Measurements from ENCODE around the gene OSBPL2.

DNA sequence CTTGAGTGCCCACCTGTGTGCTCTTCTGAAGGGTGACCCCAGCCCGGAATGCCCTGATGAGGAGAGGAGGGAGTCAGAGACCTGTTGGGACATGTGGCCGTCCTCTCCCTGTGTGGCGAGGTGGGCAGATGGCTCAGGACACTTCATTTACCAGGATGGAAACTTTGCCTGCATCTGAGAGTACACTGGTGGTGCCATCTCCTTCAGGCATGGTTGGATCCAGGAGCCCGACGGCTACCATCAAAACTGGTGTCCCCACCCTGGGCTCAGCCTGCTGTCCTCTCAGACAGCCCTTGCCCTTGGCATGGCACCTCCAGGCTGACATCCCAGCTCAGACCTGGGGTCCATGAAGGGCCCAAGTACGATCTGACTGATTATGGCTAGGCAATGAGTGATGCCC is 7.0 kb upstream of the OSBPL2 start:
- TF ChIP-seq NR3C1 (CRISPR knock-in tag; conservative IDR thresholded peaks at IDR 0.05; ENCODE audit: low read depth) (no peak), TEAD1 (CRISPR knock-in tag; IDR thresholded peaks at IDR 0.05) (no peak), CREM (CRISPR knock-in tag; IDR thresholded peaks at IDR 0.05) (no peak), ZNF232 (CRISPR knock-in tag; IDR thresholded peaks at IDR 0.05) (no peak), TCF7 (CRISPR knock-in tag; IDR thresholded peaks at IDR 0.05; ENCODE audit: low read depth) (no peak), NR2C2 (CRISPR knock-in tag; IDR thresholded peaks at IDR 0.05) (no peak), JUN (CRISPR knock-in tag; IDR thresholded peaks at IDR 0.05) (no peak), CREB1 (CRISPR knock-in tag; IDR thresholded peaks at IDR 0.05) (no peak)
- TF ChIP-seq, protein P1, sequence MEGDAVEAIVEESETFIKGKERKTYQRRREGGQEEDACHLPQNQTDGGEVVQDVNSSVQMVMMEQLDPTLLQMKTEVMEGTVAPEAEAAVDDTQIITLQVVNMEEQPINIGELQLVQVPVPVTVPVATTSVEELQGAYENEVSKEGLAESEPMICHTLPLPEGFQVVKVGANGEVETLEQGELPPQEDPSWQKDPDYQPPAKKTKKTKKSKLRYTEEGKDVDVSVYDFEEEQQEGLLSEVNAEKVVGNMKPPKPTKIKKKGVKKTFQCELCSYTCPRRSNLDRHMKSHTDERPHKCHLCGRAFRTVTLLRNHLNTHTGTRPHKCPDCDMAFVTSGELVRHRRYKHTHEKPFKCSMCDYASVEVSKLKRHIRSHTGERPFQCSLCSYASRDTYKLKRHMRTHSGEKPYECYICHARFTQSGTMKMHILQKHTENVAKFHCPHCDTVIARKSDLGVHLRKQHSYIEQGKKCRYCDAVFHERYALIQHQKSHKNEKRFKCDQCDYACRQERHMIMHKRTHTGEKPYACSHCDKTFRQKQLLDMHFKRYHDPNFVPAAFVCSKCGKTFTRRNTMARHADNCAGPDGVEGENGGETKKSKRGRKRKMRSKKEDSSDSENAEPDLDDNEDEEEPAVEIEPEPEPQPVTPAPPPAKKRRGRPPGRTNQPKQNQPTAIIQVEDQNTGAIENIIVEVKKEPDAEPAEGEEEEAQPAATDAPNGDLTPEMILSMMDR (IDR thresholded peaks at IDR 0.05) = no peak
- TF ChIP-seq, protein P2, sequence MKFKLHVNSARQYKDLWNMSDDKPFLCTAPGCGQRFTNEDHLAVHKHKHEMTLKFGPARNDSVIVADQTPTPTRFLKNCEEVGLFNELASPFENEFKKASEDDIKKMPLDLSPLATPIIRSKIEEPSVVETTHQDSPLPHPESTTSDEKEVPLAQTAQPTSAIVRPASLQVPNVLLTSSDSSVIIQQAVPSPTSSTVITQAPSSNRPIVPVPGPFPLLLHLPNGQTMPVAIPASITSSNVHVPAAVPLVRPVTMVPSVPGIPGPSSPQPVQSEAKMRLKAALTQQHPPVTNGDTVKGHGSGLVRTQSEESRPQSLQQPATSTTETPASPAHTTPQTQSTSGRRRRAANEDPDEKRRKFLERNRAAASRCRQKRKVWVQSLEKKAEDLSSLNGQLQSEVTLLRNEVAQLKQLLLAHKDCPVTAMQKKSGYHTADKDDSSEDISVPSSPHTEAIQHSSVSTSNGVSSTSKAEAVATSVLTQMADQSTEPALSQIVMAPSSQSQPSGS (CRISPR knock-in tag; IDR thresholded peaks at IDR 0.05; ENCODE audit: borderline replicate concordance, low read depth) = no peak
- TF ChIP-seq, protein P3, sequence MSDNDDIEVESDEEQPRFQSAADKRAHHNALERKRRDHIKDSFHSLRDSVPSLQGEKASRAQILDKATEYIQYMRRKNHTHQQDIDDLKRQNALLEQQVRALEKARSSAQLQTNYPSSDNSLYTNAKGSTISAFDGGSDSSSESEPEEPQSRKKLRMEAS (CRISPR knock-in tag; IDR thresholded peaks at IDR 0.05) = no peak
- TF ChIP-seq, protein P4, sequence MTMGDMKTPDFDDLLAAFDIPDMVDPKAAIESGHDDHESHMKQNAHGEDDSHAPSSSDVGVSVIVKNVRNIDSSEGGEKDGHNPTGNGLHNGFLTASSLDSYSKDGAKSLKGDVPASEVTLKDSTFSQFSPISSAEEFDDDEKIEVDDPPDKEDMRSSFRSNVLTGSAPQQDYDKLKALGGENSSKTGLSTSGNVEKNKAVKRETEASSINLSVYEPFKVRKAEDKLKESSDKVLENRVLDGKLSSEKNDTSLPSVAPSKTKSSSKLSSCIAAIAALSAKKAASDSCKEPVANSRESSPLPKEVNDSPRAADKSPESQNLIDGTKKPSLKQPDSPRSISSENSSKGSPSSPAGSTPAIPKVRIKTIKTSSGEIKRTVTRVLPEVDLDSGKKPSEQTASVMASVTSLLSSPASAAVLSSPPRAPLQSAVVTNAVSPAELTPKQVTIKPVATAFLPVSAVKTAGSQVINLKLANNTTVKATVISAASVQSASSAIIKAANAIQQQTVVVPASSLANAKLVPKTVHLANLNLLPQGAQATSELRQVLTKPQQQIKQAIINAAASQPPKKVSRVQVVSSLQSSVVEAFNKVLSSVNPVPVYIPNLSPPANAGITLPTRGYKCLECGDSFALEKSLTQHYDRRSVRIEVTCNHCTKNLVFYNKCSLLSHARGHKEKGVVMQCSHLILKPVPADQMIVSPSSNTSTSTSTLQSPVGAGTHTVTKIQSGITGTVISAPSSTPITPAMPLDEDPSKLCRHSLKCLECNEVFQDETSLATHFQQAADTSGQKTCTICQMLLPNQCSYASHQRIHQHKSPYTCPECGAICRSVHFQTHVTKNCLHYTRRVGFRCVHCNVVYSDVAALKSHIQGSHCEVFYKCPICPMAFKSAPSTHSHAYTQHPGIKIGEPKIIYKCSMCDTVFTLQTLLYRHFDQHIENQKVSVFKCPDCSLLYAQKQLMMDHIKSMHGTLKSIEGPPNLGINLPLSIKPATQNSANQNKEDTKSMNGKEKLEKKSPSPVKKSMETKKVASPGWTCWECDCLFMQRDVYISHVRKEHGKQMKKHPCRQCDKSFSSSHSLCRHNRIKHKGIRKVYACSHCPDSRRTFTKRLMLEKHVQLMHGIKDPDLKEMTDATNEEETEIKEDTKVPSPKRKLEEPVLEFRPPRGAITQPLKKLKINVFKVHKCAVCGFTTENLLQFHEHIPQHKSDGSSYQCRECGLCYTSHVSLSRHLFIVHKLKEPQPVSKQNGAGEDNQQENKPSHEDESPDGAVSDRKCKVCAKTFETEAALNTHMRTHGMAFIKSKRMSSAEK (CRISPR knock-in tag; IDR thresholded peaks at IDR 0.05; ENCODE audit: borderline replicate concordance) = no peak
- TF ChIP-seq, protein P5, sequence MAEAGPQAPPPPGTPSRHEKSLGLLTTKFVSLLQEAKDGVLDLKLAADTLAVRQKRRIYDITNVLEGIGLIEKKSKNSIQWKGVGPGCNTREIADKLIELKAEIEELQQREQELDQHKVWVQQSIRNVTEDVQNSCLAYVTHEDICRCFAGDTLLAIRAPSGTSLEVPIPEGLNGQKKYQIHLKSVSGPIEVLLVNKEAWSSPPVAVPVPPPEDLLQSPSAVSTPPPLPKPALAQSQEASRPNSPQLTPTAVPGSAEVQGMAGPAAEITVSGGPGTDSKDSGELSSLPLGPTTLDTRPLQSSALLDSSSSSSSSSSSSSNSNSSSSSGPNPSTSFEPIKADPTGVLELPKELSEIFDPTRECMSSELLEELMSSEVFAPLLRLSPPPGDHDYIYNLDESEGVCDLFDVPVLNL (CRISPR knock-in tag; IDR thresholded peaks at IDR 0.05; ENCODE audit: borderline replicate concordance, low read depth) = no peak
- TF ChIP-seq, protein P6, sequence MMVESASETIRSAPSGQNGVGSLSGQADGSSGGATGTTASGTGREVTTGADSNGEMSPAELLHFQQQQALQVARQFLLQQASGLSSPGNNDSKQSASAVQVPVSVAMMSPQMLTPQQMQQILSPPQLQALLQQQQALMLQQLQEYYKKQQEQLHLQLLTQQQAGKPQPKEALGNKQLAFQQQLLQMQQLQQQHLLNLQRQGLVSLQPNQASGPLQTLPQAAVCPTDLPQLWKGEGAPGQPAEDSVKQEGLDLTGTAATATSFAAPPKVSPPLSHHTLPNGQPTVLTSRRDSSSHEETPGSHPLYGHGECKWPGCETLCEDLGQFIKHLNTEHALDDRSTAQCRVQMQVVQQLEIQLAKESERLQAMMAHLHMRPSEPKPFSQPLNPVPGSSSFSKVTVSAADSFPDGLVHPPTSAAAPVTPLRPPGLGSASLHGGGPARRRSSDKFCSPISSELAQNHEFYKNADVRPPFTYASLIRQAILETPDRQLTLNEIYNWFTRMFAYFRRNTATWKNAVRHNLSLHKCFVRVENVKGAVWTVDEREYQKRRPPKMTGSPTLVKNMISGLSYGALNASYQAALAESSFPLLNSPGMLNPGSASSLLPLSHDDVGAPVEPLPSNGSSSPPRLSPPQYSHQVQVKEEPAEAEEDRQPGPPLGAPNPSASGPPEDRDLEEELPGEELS (CRISPR knock-in tag; IDR thresholded peaks at IDR 0.05) = no peak

Data from WTC11 (cell line).